ENCODE results near the gene MAST4.

MAST4 gene

DNA sequence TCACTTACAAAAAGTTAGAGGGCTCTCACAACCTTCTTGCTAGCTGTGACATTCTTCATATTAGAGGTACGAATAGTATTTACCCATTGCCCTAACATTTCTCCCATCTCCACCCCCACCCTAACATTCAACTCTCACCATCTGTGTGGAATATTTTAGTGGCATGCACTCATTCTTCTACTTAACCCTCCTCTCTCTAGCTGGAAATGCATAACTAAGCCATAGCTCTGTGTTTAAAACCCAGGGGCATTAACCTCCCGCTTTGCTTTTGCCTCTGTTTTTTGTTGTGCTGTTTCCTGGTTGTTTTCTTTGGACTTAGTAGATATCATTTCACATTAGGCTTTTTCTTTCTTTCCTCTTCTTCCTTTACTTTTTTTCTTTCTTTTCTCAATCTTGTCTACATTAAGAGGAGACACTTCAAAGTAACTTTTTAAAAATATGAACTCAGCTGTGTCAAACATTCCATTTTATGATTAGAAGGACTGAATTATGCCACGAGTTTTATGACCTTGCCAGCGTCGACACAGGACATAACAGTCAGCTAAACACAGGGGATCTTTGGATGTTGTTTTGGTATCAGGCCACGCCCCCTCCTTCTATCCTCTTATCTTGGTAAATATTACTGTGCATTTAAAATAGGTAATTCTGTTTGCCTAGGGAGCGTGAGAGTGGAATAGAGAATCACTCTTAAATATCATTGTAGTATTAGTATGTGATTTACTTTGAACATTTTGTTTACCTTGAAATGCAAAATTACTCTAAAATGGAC is 364.4 kb downstream of the MAST4 start:
- no peak for DNase-seq (ENCODE audit: low spot score)

GRCh38 chr5:66963559-66963971 is 367.4 kb downstream of the MAST4 start:
- DNase-seq (ENCODE audit: low spot score): no peak

- no peak for DNase-seq (ENCODE audit: low spot score)
These were observed 370.2 kb downstream of the MAST4 start for GRCh38 chr5:66966439-66966838.

- DNase-seq (ENCODE audit: low spot score): no peak
These were observed 370.9 kb downstream of the MAST4 start for GRCh38 chr5:66967102-66967501.

GRCh38 chr5:66967826-66968262 is 371.7 kb downstream of the MAST4 start:
- DNase-seq (ENCODE audit: low spot score): no peak

DNA sequence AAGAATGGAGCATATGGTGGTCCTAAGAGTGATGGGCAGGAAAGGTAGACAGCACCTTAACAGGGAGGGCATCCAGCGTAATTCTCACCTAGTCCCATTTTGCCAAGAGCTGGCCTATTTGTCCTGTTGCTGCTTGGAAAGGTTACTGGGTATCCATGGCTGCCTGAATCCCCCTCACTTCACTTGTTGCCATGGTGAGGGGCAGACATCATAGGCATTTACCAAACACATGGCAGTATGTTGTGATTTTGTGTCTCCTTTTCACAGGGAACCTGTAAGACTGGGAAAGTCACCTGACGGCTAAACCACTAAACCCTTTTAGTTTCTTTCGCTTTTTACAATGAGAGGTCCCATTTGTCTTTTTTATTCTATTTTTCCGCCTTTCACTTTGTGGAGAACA is 373.3 kb downstream of the MAST4 start:
- no peak for DNase-seq (ENCODE audit: low spot score)

- no peak for DNase-seq (ENCODE audit: low spot score)
These were observed 373.8 kb downstream of the MAST4 start for GRCh38 chr5:66969963-66970362.

GRCh38 chr5:66972004-66972403 is 375.8 kb downstream of the MAST4 start:
- DNase-seq (ENCODE audit: low spot score): no peak

DNA sequence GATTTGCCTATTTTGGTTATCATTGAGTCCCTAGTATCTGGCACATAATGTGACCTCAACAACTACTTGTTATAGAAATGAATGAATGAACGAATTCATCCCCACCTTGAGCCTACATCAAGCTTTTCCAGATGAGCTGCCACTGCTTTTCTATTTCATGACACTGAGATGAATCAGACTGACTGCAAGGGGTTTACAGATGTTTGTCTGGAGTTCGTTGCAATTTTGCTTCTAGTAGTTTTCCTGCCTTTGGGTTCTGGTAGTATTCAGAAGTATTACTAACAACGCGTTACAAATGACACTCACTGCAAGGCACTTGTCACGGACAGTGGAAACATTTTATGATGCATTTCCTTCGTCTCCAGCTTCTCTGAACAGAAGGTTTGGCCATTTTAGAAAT is 378.1 kb downstream of the MAST4 start:
- DNase-seq (ENCODE audit: low spot score): no peak

DNA sequence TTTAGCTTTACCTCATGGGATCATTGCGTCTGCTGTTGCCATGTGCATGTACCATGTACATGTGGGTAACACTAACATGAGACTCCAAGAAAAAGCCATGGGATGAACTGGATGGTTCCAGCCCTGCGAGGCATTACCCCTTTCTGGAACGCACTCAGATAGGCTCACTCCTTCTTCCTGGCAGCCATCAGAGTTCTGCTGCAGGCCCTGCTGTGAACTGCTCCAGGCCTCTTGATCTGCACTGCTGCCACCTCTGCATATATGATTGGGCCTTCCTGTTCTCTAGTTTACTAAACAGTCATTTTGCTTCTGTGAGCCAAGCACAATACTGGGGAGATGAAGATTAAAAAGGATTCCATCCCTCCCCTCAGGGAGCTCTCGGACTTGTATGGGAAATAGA is 379.9 kb downstream of the MAST4 start:
- DNase-seq (ENCODE audit: low spot score): no peak

DNA sequence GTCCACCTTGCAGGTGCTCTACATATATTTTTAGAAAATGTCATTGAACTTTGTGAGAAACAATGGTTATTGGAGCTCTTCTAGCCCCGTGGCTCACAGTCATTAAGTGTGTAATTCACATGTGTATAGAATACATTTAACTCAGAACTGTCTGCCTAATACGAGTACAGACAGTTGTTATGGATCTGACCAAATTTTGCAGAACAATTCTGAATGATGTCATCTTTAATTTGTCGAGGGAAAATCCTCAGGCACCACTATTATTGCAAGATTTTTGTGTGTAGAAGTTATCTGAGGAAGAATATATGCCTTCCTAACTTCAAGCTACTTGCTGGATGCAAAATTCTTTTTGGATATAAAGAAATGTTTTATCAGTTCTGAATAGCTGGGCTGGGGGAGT is 383.5 kb downstream of the MAST4 start:
- no peak for DNase-seq (ENCODE audit: low spot score)

DNA sequence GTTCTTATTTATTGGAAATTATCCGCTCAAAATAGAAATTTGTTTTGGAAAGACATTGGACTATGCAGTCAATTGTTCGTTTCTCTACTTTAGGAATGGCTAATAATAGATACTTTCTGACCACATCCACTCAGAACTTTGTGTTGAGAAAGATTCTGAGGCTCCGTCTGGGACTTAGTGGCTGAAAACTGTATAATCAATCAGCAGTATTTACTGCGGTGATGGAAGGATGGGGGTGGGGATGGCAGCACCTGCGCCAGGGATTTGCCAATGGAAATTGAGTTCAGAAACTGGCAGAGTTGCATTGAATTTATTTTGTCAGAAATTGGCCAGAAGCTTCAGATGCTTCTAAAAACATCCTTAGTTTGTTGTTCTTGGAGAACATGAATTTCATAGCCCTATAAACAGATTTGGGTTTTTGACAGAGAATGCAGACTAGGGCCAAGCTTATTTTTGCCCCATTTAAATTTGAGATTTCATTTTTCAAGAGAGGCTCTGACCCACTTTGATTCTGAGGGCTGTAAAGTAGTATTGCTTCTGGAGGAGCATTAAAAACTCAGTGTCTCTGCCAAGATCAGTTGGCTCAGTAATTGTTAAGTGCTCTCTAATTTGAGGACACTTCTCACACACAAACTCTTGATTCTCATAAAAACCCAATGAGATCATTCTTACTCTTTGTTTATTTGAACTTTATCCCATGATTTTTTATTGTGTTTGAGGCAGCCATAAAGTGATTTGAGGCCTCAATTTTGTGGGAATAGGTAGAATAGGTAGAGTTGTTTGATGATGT is 385.3 kb downstream of the MAST4 start:
- DNase-seq (ENCODE audit: low spot score): no peak

- DNase-seq (ENCODE audit: low spot score): no peak
These were observed 385.8 kb downstream of the MAST4 start for GRCh38 chr5:66982056-66982387.

- DNase-seq (ENCODE audit: low spot score): no peak
These were observed 386.3 kb downstream of the MAST4 start for GRCh38 chr5:66982470-66982869.

DNA sequence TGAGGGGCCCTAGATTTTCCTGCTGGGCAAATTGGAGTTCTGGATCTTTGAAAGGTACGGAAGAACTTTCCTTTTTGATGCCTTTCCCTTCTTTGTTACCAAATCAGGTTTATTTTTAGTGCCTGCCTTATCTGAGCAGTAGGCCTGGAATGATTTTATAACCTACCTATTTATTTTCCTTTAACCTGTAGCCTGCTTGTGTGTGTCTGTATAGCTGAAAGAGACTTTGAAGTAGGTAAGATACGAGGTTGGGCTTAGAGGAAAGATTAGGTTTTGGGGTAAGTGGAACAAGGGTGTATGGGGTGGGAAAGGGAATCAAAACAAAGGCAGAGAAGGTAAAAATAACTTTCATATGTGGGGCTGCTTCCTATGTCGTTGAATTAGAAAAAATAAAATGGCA is 389.2 kb downstream of the MAST4 start:
- DNase-seq (ENCODE audit: low spot score): no peak

DNA sequence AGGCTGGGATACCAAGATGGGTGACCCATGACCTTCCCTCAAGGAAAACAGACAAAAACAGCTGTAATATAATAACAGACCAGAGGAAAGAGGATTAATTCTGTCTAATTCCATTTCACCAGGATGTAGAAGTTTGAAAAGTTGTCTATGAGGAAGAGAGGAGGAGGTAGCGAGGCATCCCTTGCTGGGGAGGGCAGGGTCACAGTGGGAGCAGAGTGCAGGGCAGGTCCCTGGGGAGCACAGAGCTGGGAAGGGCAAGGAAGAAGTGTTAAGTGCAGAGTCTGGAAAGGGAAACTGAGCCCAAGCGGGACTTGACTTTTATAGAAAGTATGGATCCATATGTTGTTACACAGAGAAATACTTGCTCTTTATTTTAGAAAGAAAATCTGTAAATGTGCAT is 389.8 kb downstream of the MAST4 start:
- no peak for DNase-seq (ENCODE audit: low spot score)

DNA sequence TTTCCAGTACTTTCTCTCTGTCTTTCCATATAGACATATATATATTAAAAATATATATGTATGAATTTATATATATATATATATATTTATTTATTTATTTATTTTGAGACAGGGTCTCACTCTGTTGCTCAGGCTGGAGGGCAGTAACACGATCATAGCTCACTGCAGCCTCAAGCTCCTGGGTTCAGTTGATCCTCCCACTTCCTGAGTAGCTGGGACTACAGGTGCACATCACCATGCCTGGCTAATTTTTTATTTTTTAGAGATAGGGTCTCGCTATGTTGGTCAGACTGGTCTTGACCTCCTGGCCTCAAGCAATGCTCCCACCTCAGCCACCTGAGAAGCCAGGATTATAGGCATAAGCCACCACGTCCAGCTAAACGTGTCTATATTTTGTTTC is 390.3 kb downstream of the MAST4 start:
- no peak for DNase-seq (ENCODE audit: low spot score)

DNA sequence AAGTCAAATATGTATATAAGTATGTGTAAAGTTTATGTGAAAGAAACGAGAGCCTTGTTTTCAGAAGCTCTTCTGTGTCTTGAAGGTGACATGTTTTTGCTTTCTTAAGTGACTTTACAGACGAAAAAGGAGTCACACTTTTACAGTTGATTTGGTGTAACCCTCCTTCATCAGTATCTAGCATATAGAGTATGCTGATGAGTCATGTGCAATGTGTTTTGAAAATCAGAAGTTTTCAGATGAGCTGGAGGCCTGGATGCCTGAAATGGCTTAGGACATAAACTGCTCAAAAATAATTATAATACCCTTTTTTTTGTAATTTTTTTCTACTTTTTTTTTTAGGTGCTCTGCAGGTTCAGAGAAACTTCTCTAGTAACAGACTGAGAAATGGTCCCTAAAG is 390.9 kb downstream of the MAST4 start:
- DNase-seq (ENCODE audit: low spot score): no peak

DNA sequence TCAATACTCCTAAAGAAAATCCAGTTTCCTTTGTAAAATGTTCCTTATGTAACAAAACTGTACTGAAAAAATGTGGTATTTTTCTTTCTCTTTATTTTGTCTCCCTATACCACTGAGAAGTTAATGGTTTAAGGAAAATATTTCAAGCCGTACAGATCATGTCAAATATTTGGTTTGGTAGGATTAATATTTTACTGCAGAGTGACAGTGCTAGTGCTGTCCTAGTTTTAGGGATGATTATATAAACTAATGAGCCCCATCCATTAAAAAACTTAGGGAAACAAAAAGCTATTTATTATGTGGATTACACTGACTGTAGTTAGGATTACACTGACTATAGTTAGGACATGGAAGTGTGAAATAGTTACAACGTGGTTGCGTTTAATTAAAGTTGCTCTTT is 391.3 kb downstream of the MAST4 start:
- no peak for DNase-seq (ENCODE audit: low spot score)

DNA sequence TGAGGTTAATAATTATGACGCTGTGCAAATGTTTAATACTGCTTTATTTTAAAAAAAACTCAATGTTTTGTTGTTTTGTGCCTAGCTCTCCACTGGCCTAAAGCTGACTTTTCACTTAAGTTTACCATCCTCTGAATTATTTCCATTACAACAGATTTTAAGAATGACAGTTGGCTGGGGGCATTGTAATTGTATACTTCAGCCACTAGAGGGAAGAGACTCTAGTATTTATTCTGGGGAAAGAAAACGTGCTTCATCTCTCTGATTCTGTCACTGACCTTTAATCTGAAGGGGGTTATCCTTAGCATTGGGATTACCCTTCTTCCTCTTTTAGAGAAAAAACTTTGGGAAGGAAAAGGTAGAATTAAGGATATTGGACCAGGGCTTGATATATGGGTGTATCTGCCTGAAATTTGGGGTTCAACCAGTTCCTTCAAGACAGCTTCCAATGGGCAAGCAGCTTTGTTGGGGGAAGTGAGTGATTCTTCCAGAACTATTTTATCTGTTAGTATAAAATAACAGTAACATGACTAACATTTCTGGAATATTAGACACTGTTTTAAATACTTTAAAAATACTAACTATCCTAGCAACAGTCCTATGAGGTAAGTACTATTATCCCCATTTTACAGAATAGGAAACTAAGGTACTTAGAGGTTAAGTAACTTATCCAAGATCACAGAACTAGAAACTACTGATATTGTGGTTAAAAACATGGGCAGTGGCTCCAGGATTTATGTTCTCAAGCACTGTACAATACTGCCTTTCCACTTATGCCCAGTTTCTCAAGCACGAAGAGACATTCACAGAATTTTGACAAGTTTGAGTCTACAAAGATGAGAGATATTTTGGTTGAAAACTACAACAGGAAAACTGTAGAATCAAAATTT is 392.0 kb downstream of the MAST4 start:
- no peak for DNase-seq (ENCODE audit: low spot score)

GRCh38 chr5:66989286-66989685 is 393.1 kb downstream of the MAST4 start:
- no peak for DNase-seq (ENCODE audit: low spot score)

- no peak for DNase-seq (ENCODE audit: low spot score)
These were observed 393.6 kb downstream of the MAST4 start for GRCh38 chr5:66989781-66990180.

- no peak for DNase-seq (ENCODE audit: low spot score)
These were observed 395.6 kb downstream of the MAST4 start for GRCh38 chr5:66991746-66992145.

Data from ecto neural progenitor cell (in vitro differentiated cells).